Astrocyte (in vitro differentiated cells and primary cell): ENCODE results near the gene UBE2E1. TPM values are rescaled to one million over a fixed set of nuclear protein-coding genes. Genes with fewer than 3 reads are reported as not detected.

ENCODE experiments used
- DNase-seq: peaks from one replicate; pipeline ENCODE4 v3.0.0-alpha.2; 2010; ENCODE audit warnings: low read depth
- FAIRE-seq: peaks from 2 replicates; lab custom pipeline; 2011; peaks lifted over from hg19 to GRCh38; lab: Jason Lieb, UNC
- H2AFZ ChIP-seq: 2 replicates; pipeline ENCODE4 v1.6.0; 2012; ENCODE audit warnings: low read depth, low read length, inconsistent platforms
- H3K27ac ChIP-seq: 2 replicates; pipeline ENCODE4 v1.5.1; 2011; ENCODE audit warnings: low read depth, low read length, inconsistent platforms
- H3K27me3 ChIP-seq: 2 replicates; pipeline ENCODE4 v1.6.0; 2011; ENCODE audit warnings: low read length, inconsistent platforms; ENCODE audit not compliant: insufficient read depth
- H3K36me3 ChIP-seq: 2 replicates; pipeline ENCODE4 v1.5.1; 2011; ENCODE audit warnings: low read length, inconsistent platforms; ENCODE audit not compliant: insufficient read depth
- H3K4me1 ChIP-seq: 2 replicates; pipeline ENCODE4 v1.5.1; 2011; ENCODE audit warnings: low read length, inconsistent platforms; ENCODE audit not compliant: insufficient read depth
- H3K4me2 ChIP-seq: 2 replicates; pipeline ENCODE4 v1.6.0; 2012; ENCODE audit warnings: low read length, inconsistent platforms
- H3K4me3 ChIP-seq: 2 replicates; pipeline ENCODE4 v1.5.1; 2011; ENCODE audit warnings: low read depth, mild to moderate bottlenecking, low read length, inconsistent platforms; ENCODE audit not compliant: insufficient read depth
- H3K79me2 ChIP-seq: 2 replicates; pipeline ENCODE4 v1.6.0; 2012; ENCODE audit warnings: mild to moderate bottlenecking, low read length, inconsistent platforms; ENCODE audit not compliant: insufficient read depth
- H3K9ac ChIP-seq: 2 replicates; pipeline ENCODE4 v1.6.0; 2012; ENCODE audit warnings: mild to moderate bottlenecking, low read length, inconsistent platforms
- H3K9me3 ChIP-seq: 2 replicates; pipeline ENCODE4 v1.5.1; 2012; ENCODE audit warnings: low read depth, mild to moderate bottlenecking, low read length, inconsistent platforms; ENCODE audit not compliant: insufficient read depth
- H4K20me1 ChIP-seq: 2 replicates; pipeline ENCODE4 v1.6.0; 2012; ENCODE audit warnings: low read length, inconsistent platforms; ENCODE audit not compliant: insufficient read depth
- H3K27ac Mint-ChIP-seq: one replicate; pipeline ENCODE4 v1.8.0; 2021; ENCODE audit warnings: mild to moderate bottlenecking, mixed read lengths; ENCODE audit not compliant: unreplicated experiment
- H3K27me3 Mint-ChIP-seq: one replicate; pipeline ENCODE4 v1.8.0; 2021; ENCODE audit warnings: low read depth, mixed read lengths; ENCODE audit not compliant: unreplicated experiment
- H3K36me3 Mint-ChIP-seq: one replicate; pipeline ENCODE4 v1.8.0; 2021; ENCODE audit warnings: low read depth, mixed read lengths; ENCODE audit not compliant: unreplicated experiment
- H3K4me1 Mint-ChIP-seq: one replicate; pipeline ENCODE4 v1.8.0; 2021; ENCODE audit warnings: low read depth, mixed read lengths; ENCODE audit not compliant: unreplicated experiment
- H3K4me3 Mint-ChIP-seq: one replicate; pipeline ENCODE4 v1.8.0; 2021; ENCODE audit warnings: mild to moderate bottlenecking, moderate library complexity, mixed read lengths; ENCODE audit not compliant: unreplicated experiment
- H3K9me3 Mint-ChIP-seq: one replicate; pipeline ENCODE4 v1.8.0; 2021; ENCODE audit warnings: mild to moderate bottlenecking, mixed read lengths; ENCODE audit not compliant: unreplicated experiment
- CTCF ChIP-seq: IDR thresholded peaks from 2 replicates; pipeline ENCODE4 v1.5.1; 2011; ENCODE audit warnings: low read depth, mild to moderate bottlenecking, inconsistent platforms, low read length, moderate library complexity; ENCODE audit not compliant: insufficient read depth
- EZH2 ChIP-seq: IDR thresholded peaks from 2 replicates; pipeline ENCODE4 v1.6.1; 2012; ENCODE audit warnings: mild to moderate bottlenecking, low read length, inconsistent platforms; ENCODE audit not compliant: insufficient read depth
- total RNA-seq: library from RNA; stranded (reverse); gene quantifications from 2 replicates; pipeline ENCODE4 v1.2.1, GENCODE V29; 2021

Gene UBE2E1
- total RNA-seq, 1 donor from 2014 or later: 150 TPM

GRCh38 chr3:23810343-23811184, 4.8 kb downstream of the UBE2E1 start:
- Histone ChIP-seq H3K27ac (peak overlapping the region; percentile 41), H2AFZ (peak overlapping the region; percentile 70), H3K4me1 (peaks cover 9% of the 10 kb centered on the region), H3K9me3 (no peaks in the 10 kb centered on the region), H3K36me3 (no peaks in the 10 kb centered on the region), H3K4me3 (peak overlapping the region; percentile 67), H3K27me3 (no peaks in the 10 kb centered on the region), H3K9ac (peak overlapping the region; percentile 85), H4K20me1 (peaks cover 71% of the 10 kb centered on the region), H3K79me2 (peaks cover 68% of the 10 kb centered on the region), H3K4me2 (peak overlapping the region; percentile 94)
- Mint-ChIP-seq H3K36me3 (peaks cover 1% of the 10 kb centered on the region), H3K4me1 (peaks cover 44% of the 10 kb centered on the region), H3K27ac (peak overlapping the region; percentile 96), H3K4me3 (peak overlapping the region; percentile 96), H3K9me3 (no peaks in the 10 kb centered on the region), H3K27me3 (no peaks in the 10 kb centered on the region)
- FAIRE-seq (no peak), DNase-seq (peak; percentile 20)
- TF ChIP-seq CTCF (no peak), EZH2 (no peak)

GRCh38 chr3:23811185-23811527, 5.4 kb downstream of the UBE2E1 start:
- peak overlapping the region; percentile 70 for H2AFZ ChIP-seq
- peak overlapping the region; percentile 85 for H3K9ac ChIP-seq
- Mint-ChIP-seq H3K4me1 (peaks cover 44% of the 10 kb centered on the region), H3K36me3 (peaks cover 1% of the 10 kb centered on the region), H3K27ac (peak overlapping the region; percentile 88), H3K27me3 (no peaks in the 10 kb centered on the region), H3K4me3 (peak overlapping the region; percentile 93), H3K9me3 (no peaks in the 10 kb centered on the region)
- H3K27me3 ChIP-seq: no peaks in the 10 kb centered on the region
- FAIRE-seq: no peak
- H3K4me1 ChIP-seq: peaks cover 9% of the 10 kb centered on the region
- H3K27ac ChIP-seq: peak overlapping the region; percentile 41
- H3K4me2 ChIP-seq: peak overlapping the region; percentile 94
- peak overlapping the region; percentile 67 for H3K4me3 ChIP-seq
- peaks cover 74% of the 10 kb centered on the region for H3K79me2 ChIP-seq
- TF ChIP-seq EZH2: no peak
- TF ChIP-seq CTCF: no peak
- no peak for DNase-seq
- H3K9me3 ChIP-seq: no peaks in the 10 kb centered on the region
- H4K20me1 ChIP-seq: peaks cover 77% of the 10 kb centered on the region
- H3K36me3 ChIP-seq: no peaks in the 10 kb centered on the region

GRCh38 chr3:23811919-23812318, 6.2 kb downstream of the UBE2E1 start:
- Histone ChIP-seq H2AFZ (no peak overlapping the region), H3K27me3 (no peaks in the 10 kb centered on the region), H4K20me1 (peaks cover 80% of the 10 kb centered on the region), H3K9ac (no peak overlapping the region), H3K4me1 (peaks cover 9% of the 10 kb centered on the region), H3K4me2 (no peak overlapping the region), H3K9me3 (no peaks in the 10 kb centered on the region), H3K79me2 (peaks cover 77% of the 10 kb centered on the region), H3K27ac (no peak overlapping the region), H3K36me3 (no peaks in the 10 kb centered on the region), H3K4me3 (no peak overlapping the region)
- Mint-ChIP-seq H3K4me1 (peaks cover 44% of the 10 kb centered on the region), H3K4me3 (peak overlapping the region; percentile 93), H3K27me3 (no peaks in the 10 kb centered on the region), H3K9me3 (no peaks in the 10 kb centered on the region), H3K36me3 (peaks cover 1% of the 10 kb centered on the region), H3K27ac (no peak overlapping the region)
- no peak for DNase-seq
- FAIRE-seq: no peak
- TF ChIP-seq CTCF (no peak), EZH2 (no peak)
